ENCODE results near the gene CCDC85B.

- no peak for TF ChIP-seq CTCF (IDR thresholded peaks at IDR 0.05; ENCODE audit: low read depth, low read length)
- TF ChIP-seq MAX (IDR thresholded peaks at IDR 0.05; ENCODE audit: low read depth, low read length): peak; percentile 83
- peak; percentile 84 for TF ChIP-seq POLR2A (IDR thresholded peaks at IDR 0.05; ENCODE audit: extremely low read depth, insufficient read length)
- peak; percentile 56 for TF ChIP-seq MYC (IDR thresholded peaks at IDR 0.05; ENCODE audit: low read depth, low read length)
Observed at GRCh38 chr11:65873318-65874156, 16.9 kb upstream of the CCDC85B start.
